RWPE2 (cell line): Measurements from ENCODE around the gene COPE.

Experiments used
- ATAC-seq: fragments of 200-7000 bp; cut with Tn5 transposase; 3 replicates; pipeline ENCODE4 v1.9.1; 2021; ENCODE audit warnings: low read depth
- DNase-seq: peaks from one replicate; pipeline ENCODE4 v3.0.0-alpha.2; 2020; ENCODE audit warnings: low spot score
- H3K27ac ChIP-seq: fragments of 450-650 bp; 2 replicates; pipeline ENCODE4 v1.5.1; 2017; ENCODE audit warnings: mild to moderate bottlenecking; ENCODE audit not compliant: poor library complexity, severe bottlenecking
- H3K27me3 ChIP-seq: fragments of 250-450 bp; sonication (Bioruptor Pico); 2 replicates; pipeline ENCODE4 v1.5.1; 2021; ENCODE audit warnings: mild to moderate bottlenecking, moderate library complexity; ENCODE audit not compliant: insufficient read depth, poor library complexity, severe bottlenecking
- H3K36me3 ChIP-seq: fragments of 250-450 bp; sonication (Bioruptor Pico); 2 replicates; pipeline ENCODE4 v1.5.1; 2020; ENCODE audit warnings: low read depth, mild to moderate bottlenecking, moderate library complexity
- H3K4me1 ChIP-seq: fragments of 250-450 bp; sonication (Bioruptor Pico); 2 replicates; pipeline ENCODE4 v1.5.1; 2021; ENCODE audit warnings: mild to moderate bottlenecking, moderate library complexity; ENCODE audit not compliant: insufficient read depth, poor library complexity, severe bottlenecking
- H3K4me3 ChIP-seq: fragments of 250-450 bp; sonication (Bioruptor Pico); 2 replicates; pipeline ENCODE4 v1.5.1; 2021; ENCODE audit warnings: mild to moderate bottlenecking, moderate library complexity; ENCODE audit not compliant: severe bottlenecking
- H3K9me3 ChIP-seq: fragments of 250-450 bp; sonication (Bioruptor Pico); 2 replicates; pipeline ENCODE4 v1.5.1; 2021; ENCODE audit warnings: mild to moderate bottlenecking, moderate library complexity; ENCODE audit not compliant: severe bottlenecking
- CTCF ChIP-seq: fragments of 450-650 bp; IDR thresholded peaks from one replicate; pipeline ENCODE4 v1.5.1; 2017; ENCODE audit warnings: mild to moderate bottlenecking, moderate library complexity; ENCODE audit not compliant: poor library complexity, severe bottlenecking

The COPE gene

DNA sequence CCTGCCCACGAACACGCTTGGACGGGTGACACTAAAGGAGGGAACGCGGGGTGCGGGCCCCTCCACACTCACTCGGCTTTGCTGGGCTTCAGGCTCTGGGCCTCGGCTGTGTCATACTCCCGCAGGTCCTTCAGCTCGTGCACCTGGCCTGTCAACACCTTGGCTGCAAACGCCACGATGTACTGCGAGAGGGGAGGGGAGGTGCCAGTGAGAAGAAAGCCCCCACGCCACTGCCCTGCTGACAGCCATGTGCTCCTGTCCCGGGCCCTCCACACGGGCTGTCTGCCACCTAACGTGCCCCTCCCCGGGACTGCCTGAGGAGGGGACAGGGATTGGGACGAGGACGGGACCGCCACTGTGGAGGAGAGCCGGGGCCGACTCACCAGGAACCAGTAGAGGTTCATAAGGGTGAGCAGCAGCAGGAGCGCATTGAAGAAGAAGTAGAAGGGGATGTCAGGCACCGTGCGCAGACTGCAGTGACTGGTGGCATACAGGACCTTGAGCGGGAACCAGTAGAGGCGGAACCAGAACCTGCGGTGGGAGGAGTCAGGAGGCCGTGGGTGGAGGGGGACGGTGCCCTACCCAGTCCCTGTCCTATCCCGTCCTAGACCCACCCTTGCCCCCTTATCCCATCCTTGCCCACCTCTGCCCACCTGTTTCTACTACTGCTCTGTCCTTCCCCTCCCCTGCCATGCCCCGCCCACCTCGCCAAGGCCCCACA, 40.2 kb downstream of the COPE start:
- TF ChIP-seq CTCF = no peak
- no peaks in the 10 kb centered on the region for H3K9me3 ChIP-seq
- no peak overlapping the region for H3K4me3 ChIP-seq
- H3K36me3 ChIP-seq = no peaks in the 10 kb centered on the region
- no peak for ATAC-seq
- H3K4me1 ChIP-seq = no peaks in the 10 kb centered on the region
- no peak overlapping the region for H3K27ac ChIP-seq
- DNase-seq = no peak
- H3K27me3 ChIP-seq = no peaks in the 10 kb centered on the region

- no peak overlapping the region for H3K4me3 ChIP-seq
- no peaks in the 10 kb centered on the region for H3K4me1 ChIP-seq
- no peak for TF ChIP-seq CTCF
- no peaks in the 10 kb centered on the region for H3K9me3 ChIP-seq
- H3K27me3 ChIP-seq = no peaks in the 10 kb centered on the region
- no peaks in the 10 kb centered on the region for H3K36me3 ChIP-seq
- peak; percentile 42 for DNase-seq
- ATAC-seq = no peak
- no peak overlapping the region for H3K27ac ChIP-seq
These were observed 41.0 kb downstream of the COPE start for GRCh38 chr19:18878058-18878797.

DNA sequence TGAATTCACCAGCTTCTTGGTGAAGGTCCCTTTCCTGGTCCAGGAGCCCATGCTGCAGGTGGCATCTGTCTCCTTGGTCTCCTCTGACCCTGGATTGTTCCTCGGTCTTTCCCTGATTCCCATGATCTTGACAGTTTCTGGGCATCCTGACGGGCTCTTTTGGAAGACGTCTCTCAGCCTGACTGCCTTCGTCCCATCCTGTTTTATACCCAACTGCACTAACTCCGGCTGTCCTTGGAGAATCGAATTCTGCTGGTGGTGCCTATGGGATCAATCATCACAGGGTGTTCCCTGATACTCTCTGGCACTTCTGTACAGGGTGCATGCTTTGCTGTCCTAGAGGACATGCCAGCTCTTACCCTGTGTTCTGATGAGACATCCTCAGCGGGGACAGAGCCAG, 42.3 kb downstream of the COPE start:
- H3K27me3 ChIP-seq = no peaks in the 10 kb centered on the region
- no peak for TF ChIP-seq CTCF
- no peak overlapping the region for H3K27ac ChIP-seq
- no peaks in the 10 kb centered on the region for H3K4me1 ChIP-seq
- no peaks in the 10 kb centered on the region for H3K9me3 ChIP-seq
- no peak for ATAC-seq
- no peaks in the 10 kb centered on the region for H3K36me3 ChIP-seq
- no peak for DNase-seq
- H3K4me3 ChIP-seq = no peak overlapping the region

DNA sequence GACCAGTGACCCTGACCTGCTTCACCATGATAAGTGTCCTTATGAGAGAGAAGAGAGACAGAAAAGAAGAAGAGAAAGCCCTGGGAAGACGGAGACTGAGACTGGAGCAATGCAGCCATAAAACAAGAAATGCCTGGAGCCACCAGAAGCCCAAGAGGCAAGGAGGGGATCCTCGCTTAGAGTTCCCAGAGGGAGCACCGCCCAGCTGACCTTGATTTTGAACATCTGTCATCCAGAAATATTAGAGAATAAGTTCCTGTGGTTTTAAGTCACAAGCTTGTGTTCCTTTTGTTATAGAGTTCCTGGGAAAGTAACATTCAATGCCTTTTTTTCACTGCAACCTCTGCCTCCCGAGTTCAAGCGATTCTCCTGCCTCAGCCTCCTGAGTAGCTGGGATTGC, 43.5 kb downstream of the COPE start:
- no peaks in the 10 kb centered on the region for H3K27me3 ChIP-seq
- no peak for ATAC-seq
- TF ChIP-seq CTCF = no peak

GRCh38 chr19:18871543-18871942, 47.6 kb downstream of the COPE start:
- TF ChIP-seq CTCF = no peak
- Histone ChIP-seq H3K4me3 (no peak overlapping the region), H3K36me3 (peaks cover 14% of the 10 kb centered on the region), H3K4me1 (no peaks in the 10 kb centered on the region), H3K27me3 (no peaks in the 10 kb centered on the region), H3K9me3 (no peaks in the 10 kb centered on the region), H3K27ac (no peak overlapping the region)
- DNase-seq (no peak), ATAC-seq (no peak)

More for the DNA sequence above, 43.5 kb downstream of the COPE start:
- H3K27ac ChIP-seq = no peak overlapping the region
- no peak for DNase-seq
- no peaks in the 10 kb centered on the region for H3K4me1 ChIP-seq
- no peak overlapping the region for H3K4me3 ChIP-seq
- no peaks in the 10 kb centered on the region for H3K9me3 ChIP-seq
- H3K36me3 ChIP-seq = no peaks in the 10 kb centered on the region
